ENCODE results near the gene SCAP.

- TF ChIP-seq EZH2phosphoT487 (IDR thresholded peaks at IDR 0.05; ENCODE audit: borderline replicate concordance, low read depth) (no peak), TCF12 (IDR thresholded peaks at IDR 0.05) (no peak), USF2 (IDR thresholded peaks at IDR 0.05; ENCODE audit: borderline replicate concordance, low read depth, low read length) (no peak), CTCF (IDR thresholded peaks at IDR 0.05) (no peak), RXRA (IDR thresholded peaks at IDR 0.05; ENCODE audit: borderline replicate concordance, low read depth) (no peak), TEAD4 (IDR thresholded peaks at IDR 0.05; ENCODE audit: borderline replicate concordance, insufficient read depth) (no peak), MXI1 (IDR thresholded peaks at IDR 0.05; ENCODE audit: low read depth, low read length) (no peak), SMC3 (IDR thresholded peaks at IDR 0.05; ENCODE audit: low read depth, low read length) (no peak), RFX5 (IDR thresholded peaks at IDR 0.05; ENCODE audit: low read length) (no peak), NFIC (IDR thresholded peaks at IDR 0.05; ENCODE audit: borderline replicate concordance) (no peak), SIN3A (IDR thresholded peaks at IDR 0.05; ENCODE audit: borderline replicate concordance, low read depth, low read length) (no peak), RAD21 (IDR thresholded peaks at IDR 0.05; ENCODE audit: low read length) (no peak), IRF3 (IDR thresholded peaks at IDR 0.05; ENCODE audit: low read depth, low read length) (no peak), YY1 (IDR thresholded peaks at IDR 0.05; ENCODE audit: low read depth) (no peak)
Observed at GRCh38 chr3:47495111-47495510, 19.4 kb upstream of the SCAP start.

Measured in SK-N-SH (cell line).